ENCODE measurements around the gene MVB12B. TPM values are rescaled to one million over a fixed set of nuclear protein-coding genes. Genes with fewer than 3 reads are reported as not detected.
A peak's percentile ranks its signal among the peaks of the same experiment; 100 is the strongest.

Gene MVB12B
- total and polyA plus RNA-seq, 2 of the 8 experiments (the other 6 are each of a cell fraction or from before 2014, with no cell fraction given) = 2.6 to 5.0 TPM

DNA sequence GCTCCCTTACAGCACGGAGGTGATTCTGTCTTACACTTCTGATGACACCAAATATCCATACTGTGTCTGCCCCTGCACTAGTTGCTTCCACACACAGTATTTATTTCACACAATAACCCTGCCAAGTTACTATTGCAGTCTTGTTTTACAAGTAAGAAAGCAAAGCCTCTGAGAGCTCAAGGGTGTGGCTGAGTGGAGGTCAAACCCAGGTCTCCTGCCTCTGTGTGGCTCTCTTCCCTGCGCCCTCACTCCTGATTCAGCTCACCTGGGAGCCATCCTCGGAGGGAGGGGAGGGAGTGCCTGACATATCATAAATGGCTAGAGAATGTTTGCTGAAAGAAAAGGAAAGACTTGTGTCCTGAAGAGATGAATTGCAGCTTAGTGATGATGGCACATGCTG lies 41.0 kb downstream of the MVB12B start:
- Histone ChIP-seq H2BK20ac (ENCODE audit: low read length) (no peak overlapping the region), H3K79me2 (ENCODE audit: control insufficient read depth in 1 of 2, insufficient read depth in 2 of 2, low read length in 2 of 2) (no peaks in the 10 kb centered on the region), H3K4me2 (ENCODE audit: insufficient read depth in 1 of 2, low read depth in 2 of 2, low read length in 2 of 2) (no peak overlapping the region), H3K9ac (replicated peaks in 1 of 4; ENCODE audit: extremely low read depth in 1 of 4, low read depth in 3 of 4, low read length in 3 of 4) (no peak overlapping the region), H3K4me1 (replicated peaks in 1 of 4; ENCODE audit: control insufficient read depth in 3 of 4, insufficient read depth in 4 of 4, low read length in 3 of 4) (peaks cover 0 to 2% (median under 1%) of the 10 kb centered on the region in 4 experiments; a peak in 4 of 7 replicates), H2BK5ac (ENCODE audit: low read depth, low read length) (no peak overlapping the region), H4K91ac (replicated peaks; ENCODE audit: insufficient read length, low read length) (no peak overlapping the region), H3K23me2 (ENCODE audit: low read depth, low read length) (no peaks in the 10 kb centered on the region), H3K9me3 (ENCODE audit: insufficient read depth in 2 of 2, low read depth in 1 of 2, low read length in 1 of 2) (no peaks in the 10 kb centered on the region), H3K23ac (ENCODE audit: insufficient read length) (no peak overlapping the region), H2BK15ac (ENCODE audit: low read length) (no peak overlapping the region), H3K27me3 (replicated peaks in 1 of 4; ENCODE audit: control insufficient read depth in 3 of 4, extremely low read depth in 1 of 4, insufficient read depth in 3 of 4, low read length in 3 of 4) (no peaks in the 10 kb centered on the region), H2BK120ac (replicated peaks; ENCODE audit: low read depth, low read length) (no peak overlapping the region), H3K79me1 (ENCODE audit: low read depth, low read length) (no peaks in the 10 kb centered on the region), H3K36me3 (ENCODE audit: control insufficient read depth in 2 of 4, insufficient read depth in 4 of 4, low read length in 3 of 4) (peaks cover 0 to 3% (median 0%) of the 10 kb centered on the region in 4 experiments; a peak in 1 of 8 replicates), H3K4me3 (ENCODE audit: extremely low read depth in 1 of 4, insufficient read depth in 2 of 4, low read depth in 3 of 4, low read length in 4 of 4) (no peak overlapping the region), H2AK5ac (ENCODE audit: low read depth, low read length) (no peak overlapping the region), H4K5ac (ENCODE audit: insufficient read length, low read depth, low read length) (no peak overlapping the region), H2BK12ac (ENCODE audit: low read depth, low read length) (no peak overlapping the region), H4K20me1 (replicated peaks in 1 of 2; ENCODE audit: control insufficient read depth in 1 of 2, insufficient read depth in 2 of 2, low read length in 2 of 2) (no peaks in the 10 kb centered on the region), H3K56ac (replicated peaks; ENCODE audit: insufficient read length, low read depth, low read length) (no peak overlapping the region), H2AFZ (ENCODE audit: low read length) (no peak overlapping the region), H3K27ac (ENCODE audit: low read depth, low read length) (no peak overlapping the region), H3K4ac (replicated peaks; ENCODE audit: insufficient read length, low read depth, low read length) (peak overlapping the region; percentile 8), H4K8ac (ENCODE audit: extremely low read depth, insufficient read depth, low read length) (no peak overlapping the region), H3K18ac (ENCODE audit: extremely low read depth, low read length) (no peak overlapping the region), H3K14ac (ENCODE audit: insufficient read length) (no peak overlapping the region)
- POLR2A ChIA-PET (ENCODE audit: partially characterized antibody) = no interaction called here
- WGBS, 2 experiments (ENCODE audit: extremely low coverage in 1 of 2, insufficient coverage in 1 of 2, insufficient read length in 1 of 2, insufficient replicate concordance in 2 of 2, low coverage in 1 of 2, low lambda C conversion rate in 2 of 2, missing lambda C conversion rate in 1 of 2) = 88% methylated on average over 3 of the region's 3 CpGs; no CpG with 5 or more reads in 1 of the 2 experiments
- DNase-seq (ENCODE audit: low read depth in 1 of 2, low spot score in 2 of 2) = no peak
- CTCF ChIA-PET (ENCODE audit: partially characterized antibody) = interaction anchor here (0.8 to 1.4 kb wide), 4 partner anchors 9 to 65 kb away, joined by 3 to 4 read pairs (median 3); no protein-coding TSS in a partner anchor
- TF ChIP-seq POU5F1 (IDR thresholded peaks at IDR 0.05; ENCODE audit: low read depth, low read length) (no peak), ASH2L (IDR thresholded peaks at IDR 0.05; ENCODE audit: low read length) (no peak), TEAD4 (IDR thresholded peaks at IDR 0.05; ENCODE audit: low read depth, low read length) (no peak), BACH1 (IDR thresholded peaks at IDR 0.05; ENCODE audit: low read length) (no peak), SP1 (IDR thresholded peaks at IDR 0.05; ENCODE audit: low read depth, low read length) (no peak), CEBPB (IDR thresholded peaks at IDR 0.05; ENCODE audit: low read depth, low read length) (no peak), BRCA1 (IDR thresholded peaks at IDR 0.05; ENCODE audit: low read depth, low read length) (no peak), SRF (IDR thresholded peaks at IDR 0.05; ENCODE audit: low read depth, low read length) (no peak), MAFK (IDR thresholded peaks at IDR 0.05; ENCODE audit: low read depth, low read length) (no peak), KDM4A (IDR thresholded peaks at IDR 0.05; ENCODE audit: low read depth, low read length, severe bottlenecking) (no peak), CREB1 (IDR thresholded peaks at IDR 0.05) (no peak)
- TF ChIP-seq, protein P1, sequence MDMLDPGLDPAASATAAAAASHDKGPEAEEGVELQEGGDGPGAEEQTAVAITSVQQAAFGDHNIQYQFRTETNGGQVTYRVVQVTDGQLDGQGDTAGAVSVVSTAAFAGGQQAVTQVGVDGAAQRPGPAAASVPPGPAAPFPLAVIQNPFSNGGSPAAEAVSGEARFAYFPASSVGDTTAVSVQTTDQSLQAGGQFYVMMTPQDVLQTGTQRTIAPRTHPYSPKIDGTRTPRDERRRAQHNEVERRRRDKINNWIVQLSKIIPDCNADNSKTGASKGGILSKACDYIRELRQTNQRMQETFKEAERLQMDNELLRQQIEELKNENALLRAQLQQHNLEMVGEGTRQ (IDR thresholded peaks at IDR 0.05; ENCODE audit: low read length) = no peak
- no peak for FAIRE-seq
